ENCODE measurements around the gene COL4A1. TPM values are rescaled to one million over a fixed set of nuclear protein-coding genes. Genes with fewer than 3 reads are reported as not detected.

The COL4A1 gene
- total RNA-seq, 4 donors from 2014 or later: 989 to 1,633 (median 1,298) TPM

DNA sequence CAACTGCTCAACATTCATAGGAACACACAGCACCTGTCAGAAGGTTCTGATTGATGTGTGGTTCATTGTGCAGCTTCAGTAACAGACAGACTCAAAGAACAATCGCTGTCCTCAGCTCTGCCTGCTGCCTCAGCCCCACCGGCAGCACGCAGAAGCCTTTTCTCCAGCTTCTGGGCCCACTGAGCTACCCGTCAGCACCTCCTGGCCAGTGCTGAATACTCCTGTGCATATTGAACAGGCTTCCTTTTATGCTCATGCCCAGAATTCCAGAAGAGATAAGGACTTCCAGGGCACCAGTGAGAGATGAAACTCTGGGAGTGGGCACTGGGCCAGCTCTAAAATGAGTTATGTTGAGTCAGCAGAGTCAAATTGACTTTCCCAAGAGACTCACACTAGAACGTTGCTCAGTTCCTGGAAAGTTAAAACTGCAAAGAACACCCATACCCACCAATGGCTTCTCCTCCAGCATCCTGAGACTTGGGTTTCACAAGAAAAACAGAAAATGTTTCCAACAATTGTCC is 119.3 kb downstream of the COL4A1 start:
- TF ChIP-seq, protein P1, sequence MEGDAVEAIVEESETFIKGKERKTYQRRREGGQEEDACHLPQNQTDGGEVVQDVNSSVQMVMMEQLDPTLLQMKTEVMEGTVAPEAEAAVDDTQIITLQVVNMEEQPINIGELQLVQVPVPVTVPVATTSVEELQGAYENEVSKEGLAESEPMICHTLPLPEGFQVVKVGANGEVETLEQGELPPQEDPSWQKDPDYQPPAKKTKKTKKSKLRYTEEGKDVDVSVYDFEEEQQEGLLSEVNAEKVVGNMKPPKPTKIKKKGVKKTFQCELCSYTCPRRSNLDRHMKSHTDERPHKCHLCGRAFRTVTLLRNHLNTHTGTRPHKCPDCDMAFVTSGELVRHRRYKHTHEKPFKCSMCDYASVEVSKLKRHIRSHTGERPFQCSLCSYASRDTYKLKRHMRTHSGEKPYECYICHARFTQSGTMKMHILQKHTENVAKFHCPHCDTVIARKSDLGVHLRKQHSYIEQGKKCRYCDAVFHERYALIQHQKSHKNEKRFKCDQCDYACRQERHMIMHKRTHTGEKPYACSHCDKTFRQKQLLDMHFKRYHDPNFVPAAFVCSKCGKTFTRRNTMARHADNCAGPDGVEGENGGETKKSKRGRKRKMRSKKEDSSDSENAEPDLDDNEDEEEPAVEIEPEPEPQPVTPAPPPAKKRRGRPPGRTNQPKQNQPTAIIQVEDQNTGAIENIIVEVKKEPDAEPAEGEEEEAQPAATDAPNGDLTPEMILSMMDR (IDR thresholded peaks at IDR 0.05; ENCODE audit: low read depth): no peak

DNA sequence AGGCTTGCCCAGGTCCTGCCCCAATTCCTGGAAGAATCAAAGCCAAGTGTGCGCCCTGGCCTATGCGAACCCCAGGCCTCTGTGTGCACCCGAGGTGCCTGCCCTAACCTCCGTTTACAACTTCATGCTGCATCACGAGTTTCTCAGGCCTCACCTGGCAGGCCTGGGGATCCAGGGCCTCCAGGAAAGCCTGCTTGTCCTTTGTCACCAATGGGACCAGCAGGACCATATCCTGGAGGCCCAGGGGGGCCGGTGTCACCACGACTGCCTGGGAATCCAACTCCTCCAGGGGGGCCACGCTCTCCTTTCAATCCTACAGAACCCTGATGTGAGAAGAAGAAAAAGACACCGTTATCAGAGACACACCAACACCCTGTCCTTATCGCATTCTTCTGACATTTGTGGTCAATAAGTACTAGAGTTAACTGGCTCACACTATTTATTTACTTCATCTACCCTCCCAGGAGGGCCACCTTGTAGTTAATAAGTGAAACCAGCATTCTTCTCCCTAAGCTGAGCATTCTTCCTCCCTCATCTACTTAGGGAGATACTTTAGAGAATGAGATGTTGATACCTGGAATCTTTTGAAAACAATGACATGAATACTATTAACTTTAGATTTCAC is 120.6 kb downstream of the COL4A1 start:
- TF ChIP-seq, protein P1 (IDR thresholded peaks at IDR 0.05; ENCODE audit: low read depth): no peak

DNA sequence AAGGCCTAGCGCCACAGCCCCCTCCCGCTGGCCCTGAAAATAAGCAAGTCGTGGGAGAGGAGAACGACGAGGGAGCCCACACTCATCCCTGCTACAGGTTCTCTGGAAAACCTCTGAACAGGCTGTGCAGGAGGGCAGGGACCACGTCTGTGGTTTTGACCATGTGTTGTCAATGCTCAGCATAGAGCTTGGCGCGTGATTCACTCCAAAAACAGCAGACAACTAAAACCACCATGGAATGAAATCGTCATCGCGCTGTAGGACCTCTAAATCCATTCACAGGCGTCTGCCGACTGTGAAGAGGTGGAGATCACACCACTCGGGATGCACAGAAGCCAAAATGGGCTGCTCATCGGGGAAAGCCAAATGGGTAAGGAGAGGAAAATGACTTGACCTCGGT is 121.3 kb downstream of the COL4A1 start:
- TF ChIP-seq, protein P1 (IDR thresholded peaks at IDR 0.05; ENCODE audit: low read depth): no peak

DNA sequence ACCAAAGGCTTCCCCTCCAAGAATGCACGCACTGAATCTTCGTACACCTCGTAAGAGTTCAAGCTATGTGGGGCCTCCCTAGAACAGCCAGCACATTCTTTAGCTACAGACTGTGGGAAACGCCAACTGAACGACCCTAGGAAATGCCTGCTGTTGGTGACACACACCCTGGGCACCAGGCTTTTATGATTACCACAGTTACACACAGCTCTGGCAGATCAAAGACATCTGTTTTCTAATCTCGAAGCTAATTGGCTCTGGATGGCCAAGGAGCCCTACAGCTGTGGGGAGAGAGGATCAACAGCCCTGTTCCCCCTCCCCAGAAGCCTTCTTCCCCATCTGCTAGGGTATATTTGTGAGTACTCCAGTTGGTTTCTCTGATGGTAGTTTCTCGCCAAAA is 123.0 kb downstream of the COL4A1 start:
- TF ChIP-seq, protein P1 (IDR thresholded peaks at IDR 0.05; ENCODE audit: low read depth): no peak

DNA sequence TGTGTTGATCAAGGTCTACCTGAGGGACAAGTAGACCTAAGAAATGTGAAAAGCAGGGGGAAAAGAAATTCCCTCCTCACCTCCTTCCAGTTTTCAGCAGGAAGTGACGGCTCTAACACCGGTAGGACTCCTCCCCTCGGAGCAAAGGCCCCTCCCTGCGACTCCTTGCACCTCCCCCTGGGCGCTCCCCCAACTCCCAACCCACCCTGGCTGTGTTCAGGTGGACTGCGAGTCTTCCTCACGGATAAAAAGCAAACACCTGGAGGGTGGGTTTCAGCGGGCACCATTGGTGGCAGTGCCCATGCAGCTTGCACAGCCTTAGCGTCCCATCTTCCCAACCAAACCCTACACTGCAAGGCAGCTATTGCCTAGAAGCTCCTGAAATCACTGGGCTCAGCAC is 124.5 kb downstream of the COL4A1 start:
- TF ChIP-seq, protein P1 (IDR thresholded peaks at IDR 0.05; ENCODE audit: low read depth): no peak

DNA sequence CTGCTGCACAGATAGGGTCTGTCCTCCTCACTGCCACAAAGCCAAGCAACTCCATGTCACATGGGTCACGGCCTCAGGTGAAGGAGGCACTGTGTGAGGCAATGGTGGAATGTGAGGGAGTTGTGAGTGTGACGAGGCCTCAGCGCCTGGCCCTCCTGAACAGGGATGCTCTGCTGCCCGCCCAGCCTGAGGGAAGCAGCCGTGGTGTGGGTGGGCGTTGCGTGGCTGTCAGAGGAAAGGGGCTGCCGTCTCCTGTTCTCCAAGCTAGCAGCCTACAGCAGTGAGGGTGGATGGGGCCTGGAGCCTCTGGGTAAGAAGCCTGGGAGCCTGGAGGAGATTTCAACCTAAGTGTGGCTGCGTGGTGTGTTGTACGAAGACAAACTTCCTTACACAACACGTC is 125.0 kb downstream of the COL4A1 start:
- TF ChIP-seq, protein P1 (IDR thresholded peaks at IDR 0.05; ENCODE audit: low read depth): no peak

DNA sequence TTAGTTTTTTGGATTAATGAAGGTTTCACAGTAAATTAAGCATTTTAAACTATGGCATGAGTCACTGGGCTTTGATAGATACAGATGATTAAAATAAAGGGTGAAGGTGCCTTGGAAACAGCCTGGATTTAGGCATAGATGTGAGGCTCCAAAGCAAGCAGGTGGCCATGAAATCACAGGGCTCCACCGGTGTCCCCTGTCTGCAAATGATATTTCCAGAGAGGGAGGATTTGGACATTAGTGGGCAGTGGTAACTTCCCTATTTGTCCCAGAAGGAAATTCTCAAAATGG is 127.2 kb downstream of the COL4A1 start:
- TF ChIP-seq, protein P1 (IDR thresholded peaks at IDR 0.05; ENCODE audit: low read depth): no peak

Measured in subcutaneous adipose tissue (tissue), 4 donors.